ENCODE results near the gene ZNF253. TPM values are rescaled to one million over a fixed set of nuclear protein-coding genes. Genes with fewer than 3 reads are reported as not detected.
"Not testable (repeated sequence)": the region's sequence is repeated elsewhere in the genome, so short reads cannot be mapped to it uniquely, and the experiment has no call there.

Gene ZNF253
- total RNA-seq, 1 experiment from 2014 or later: not detected

DNA sequence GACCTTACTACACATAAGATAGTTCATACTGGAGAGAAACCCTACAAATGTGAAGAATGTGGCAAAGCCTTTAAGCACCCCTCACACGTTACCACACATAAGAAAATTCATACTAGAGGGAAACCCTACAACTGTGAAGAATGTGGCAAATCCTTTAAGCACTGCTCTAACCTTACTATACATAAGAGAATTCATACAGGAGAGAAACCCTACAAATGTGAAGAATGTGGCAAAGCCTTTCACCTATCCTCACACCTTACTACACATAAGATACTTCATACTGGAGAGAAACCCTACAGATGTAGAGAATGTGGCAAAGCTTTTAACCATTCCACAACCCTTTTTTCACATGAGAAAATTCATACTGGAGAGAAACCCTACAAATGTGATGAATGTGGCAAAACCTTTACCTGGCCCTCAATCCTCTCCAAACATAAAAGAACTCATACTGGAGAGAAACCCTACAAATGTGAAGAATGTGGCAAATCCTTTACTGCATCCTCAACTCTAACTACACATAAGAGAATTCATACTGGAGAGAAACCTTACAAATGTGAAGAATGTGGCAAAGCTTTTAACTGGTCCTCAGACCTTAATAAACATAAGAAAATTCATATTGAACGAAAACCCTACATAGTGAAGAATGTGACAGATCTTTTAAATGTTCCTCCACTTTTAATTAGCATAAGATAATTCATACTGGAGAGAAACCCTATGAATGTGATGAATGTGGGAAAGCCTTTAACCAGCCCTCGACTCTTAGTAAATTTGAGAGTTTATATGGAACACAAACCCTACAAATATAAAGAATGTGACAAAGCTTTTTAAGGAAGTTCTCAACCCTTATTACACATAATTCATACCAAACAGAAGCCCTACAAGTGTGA is 26.6 kb downstream of the ZNF253 start:
- DNase-seq (ENCODE audit: low read depth): not testable (repeated sequence)

DNA sequence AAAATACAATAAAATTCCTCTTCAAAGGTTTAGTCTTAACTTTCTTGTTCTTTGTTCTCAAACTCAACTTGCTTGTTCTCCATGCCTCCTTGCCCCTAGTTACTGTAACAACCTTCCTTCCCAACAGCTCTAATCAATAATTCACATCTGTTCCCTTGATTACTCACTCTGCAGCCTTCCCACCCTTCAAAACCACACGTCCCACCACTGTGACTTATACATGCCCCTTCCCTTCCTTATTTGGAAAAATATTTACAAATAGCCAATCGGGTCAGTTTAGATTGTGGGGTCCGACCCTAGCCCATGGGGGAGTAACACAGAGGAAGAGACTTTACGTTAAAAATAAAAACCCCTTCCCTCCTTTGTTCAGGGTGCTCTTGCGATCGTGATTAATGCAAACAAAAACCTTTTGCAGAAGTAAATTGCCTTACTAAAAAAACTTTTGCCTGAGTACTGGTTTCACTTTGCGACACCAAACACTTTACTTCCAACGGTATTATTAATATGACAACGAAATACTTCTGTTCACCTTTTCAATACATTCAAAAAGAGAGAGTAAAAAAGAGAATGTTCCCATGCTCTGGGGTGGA is 34.6 kb downstream of the ZNF253 start:
- no peak for DNase-seq (ENCODE audit: low read depth)

DNA sequence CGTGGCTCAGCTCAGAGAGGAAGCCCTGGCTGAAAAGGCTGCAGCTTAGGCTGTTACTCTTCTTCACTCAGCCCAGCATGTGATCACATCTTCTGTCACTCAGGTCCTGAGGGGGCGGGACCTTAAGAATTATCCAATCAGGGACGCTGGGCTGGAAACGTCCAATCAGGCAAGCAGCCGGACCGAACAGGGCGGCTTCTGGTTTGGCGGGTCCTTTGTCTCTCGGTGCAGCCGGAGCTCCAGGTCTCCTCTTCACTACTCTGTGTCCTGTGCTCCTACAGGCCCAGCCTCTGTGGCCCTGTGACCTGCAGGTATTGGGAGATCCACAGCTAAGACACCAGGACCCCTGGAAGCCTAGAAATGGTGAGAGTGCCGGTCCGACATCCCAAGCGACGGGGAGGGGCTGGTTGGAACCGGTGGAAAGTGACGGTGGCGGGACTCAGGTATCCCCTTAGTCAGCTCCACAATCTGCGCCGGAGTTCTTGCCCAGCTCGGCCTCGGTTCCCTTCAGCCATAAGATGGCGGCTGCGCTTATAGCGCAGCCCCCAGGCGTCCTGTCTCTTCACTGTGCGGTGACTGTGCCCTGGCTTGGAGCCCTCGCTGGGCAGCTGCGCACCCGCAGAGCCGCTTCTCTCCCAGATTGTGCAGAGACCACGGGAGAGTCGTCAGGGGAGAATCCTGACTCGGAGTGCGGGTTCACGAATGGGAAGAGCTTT is 35.2 kb downstream of the ZNF253 start, which contains the start of gene ZNF93:
Gene ZNF93, plus strand, starts transcription at position 218 of the 716 bp plus-strand sequence. Its CDS starts 143 bp downstream, at position 361.
- peak; percentile 14 for DNase-seq (ENCODE audit: low read depth)

- DNase-seq (ENCODE audit: low read depth): not testable (repeated sequence)
Measured at GRCh38 chr19:19907551-19907950, 41.9 kb downstream of the ZNF253 start.

DNA sequence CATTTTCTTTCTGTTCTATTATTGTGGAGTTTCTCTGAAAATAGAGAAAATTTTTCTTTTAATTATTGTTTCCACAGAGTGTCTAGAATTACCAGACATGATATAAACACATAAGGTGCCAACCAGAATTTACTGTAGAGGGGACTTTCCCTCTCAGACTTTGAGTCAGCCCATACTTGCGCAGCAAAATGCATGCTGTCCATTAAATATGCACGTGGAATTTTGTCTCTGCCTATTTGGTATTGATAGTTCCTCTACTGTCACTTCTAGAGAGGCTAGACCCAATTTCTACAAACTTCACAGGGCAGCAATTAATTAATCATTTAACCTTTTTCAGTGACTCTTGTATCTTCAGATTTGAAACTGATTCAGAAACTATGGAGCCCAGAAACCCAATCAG is 44.0 kb downstream of the ZNF253 start:
- DNase-seq (ENCODE audit: low read depth): no peak

DNA sequence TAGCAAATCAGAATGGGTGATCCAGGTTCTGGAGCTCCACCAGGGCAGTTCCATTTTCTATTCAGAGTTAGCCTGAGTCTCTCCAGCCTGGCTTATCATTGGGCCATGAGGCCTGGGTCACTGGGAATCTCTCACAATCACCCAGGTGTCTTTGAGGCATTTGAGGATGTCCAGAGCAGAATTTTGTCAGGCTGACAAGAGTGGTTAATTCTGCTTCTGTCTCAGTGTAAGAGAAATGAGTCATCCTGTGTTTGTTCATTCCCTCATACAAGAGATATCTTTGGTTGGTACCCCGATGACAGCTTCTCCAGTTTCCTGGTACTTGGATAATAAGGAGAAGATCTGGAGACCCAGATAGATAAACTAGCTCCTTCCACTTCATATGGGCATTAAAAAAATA is 45.5 kb downstream of the ZNF253 start:
- no peak for DNase-seq (ENCODE audit: low read depth)

- no peak for DNase-seq (ENCODE audit: low read depth)
Measured at GRCh38 chr19:19914596-19914995, 48.9 kb downstream of the ZNF253 start.

- DNase-seq (ENCODE audit: low read depth): not testable (repeated sequence)
Measured at GRCh38 chr19:19930417-19930816, 64.7 kb downstream of the ZNF253 start.

DNA sequence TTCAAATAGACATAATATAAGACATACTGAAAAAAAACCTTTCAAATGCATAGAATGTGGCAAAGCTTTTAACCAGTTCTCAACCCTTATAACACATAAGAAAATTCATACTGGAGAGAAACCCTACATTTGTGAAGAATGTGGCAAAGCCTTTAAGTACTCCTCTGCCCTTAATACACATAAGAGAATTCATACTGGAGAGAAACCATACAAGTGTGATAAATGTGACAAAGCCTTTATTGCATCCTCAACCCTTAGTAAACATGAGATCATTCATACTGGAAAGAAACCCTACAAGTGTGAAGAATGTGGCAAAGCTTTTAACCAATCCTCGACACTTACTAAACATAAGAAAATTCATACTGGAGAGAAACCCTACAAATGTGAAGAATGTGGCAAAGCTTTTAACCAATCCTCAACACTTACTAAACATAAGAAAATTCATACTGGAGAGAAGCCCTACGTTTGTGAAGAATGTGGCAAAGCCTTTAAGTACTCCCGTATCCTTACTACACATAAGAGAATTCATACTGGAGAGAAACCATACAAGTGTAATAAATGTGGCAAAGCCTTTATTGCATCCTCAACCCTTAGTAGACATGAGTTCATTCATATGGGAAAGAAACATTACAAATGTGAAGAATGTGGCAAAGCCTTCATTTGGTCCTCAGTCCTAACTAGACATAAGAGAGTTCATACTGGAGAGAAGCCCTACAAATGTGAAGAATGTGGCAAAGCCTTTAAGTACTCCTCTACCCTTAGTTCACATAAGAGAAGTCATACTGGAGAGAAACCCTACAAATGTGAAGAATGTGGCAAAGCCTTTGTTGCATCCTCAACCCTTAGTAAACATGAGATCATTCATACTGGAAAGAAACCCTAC is 68.0 kb downstream of the ZNF253 start:
- not testable (repeated sequence) for DNase-seq (ENCODE audit: low read depth)

DNA sequence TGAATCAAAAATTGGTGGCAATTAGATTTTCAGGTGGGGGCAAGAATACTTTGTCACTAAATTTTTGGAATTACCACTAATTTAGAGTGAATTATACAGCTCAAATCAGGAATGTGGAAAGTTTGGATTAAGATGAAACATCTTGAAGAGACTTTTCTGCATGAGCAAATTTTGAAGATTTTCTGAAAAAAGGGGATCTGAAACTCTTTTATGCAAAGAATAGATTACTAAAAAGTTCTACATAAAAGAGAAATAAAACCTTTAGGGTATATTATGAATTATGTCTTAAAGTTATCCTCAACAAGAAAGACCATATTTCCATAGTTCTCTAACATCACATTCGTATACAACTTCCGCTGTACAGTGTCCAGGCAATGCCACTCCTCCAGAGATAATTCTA is 71.7 kb downstream of the ZNF253 start:
- DNase-seq (ENCODE audit: low read depth): no peak

- DNase-seq (ENCODE audit: low read depth): no peak
Measured at GRCh38 chr19:19938449-19938848, 72.8 kb downstream of the ZNF253 start.

- no peak for DNase-seq (ENCODE audit: low read depth)
Measured at GRCh38 chr19:19943848-19944582, 78.3 kb downstream of the ZNF253 start.

Other genes with a start within 250 kb of the ZNF253 start
- not detected in 2 replicates for gene PBX4, start 247.2 kb upstream of the ZNF253 start, total RNA-seq (2014; rRNA removed; shearing (Covaris generic))
- gene LPAR2, start 237.7 kb upstream of the ZNF253 start, total RNA-seq (2014; rRNA removed; shearing (Covaris generic)): 0.21 and 0.63 TPM in 2 replicates
- gene GMIP, start 222.2 kb upstream of the ZNF253 start, total RNA-seq (2014; rRNA removed; shearing (Covaris generic)): 3.0 and 3.6 TPM in 2 replicates
- 41.2 and 53.8 TPM in 2 replicates for gene ATP13A1, start 202.2 kb upstream of the ZNF253 start, total RNA-seq (2014; rRNA removed; shearing (Covaris generic))
- gene ZNF101, start 197.0 kb upstream of the ZNF253 start, total RNA-seq (2014; rRNA removed; shearing (Covaris generic)): 9.4 and 11.6 TPM in 2 replicates
- 0.74 and 1.8 TPM in 2 replicates for gene ZNF14, start 132.8 kb upstream of the ZNF253 start, total RNA-seq (2014; rRNA removed; shearing (Covaris generic))
- 1.8 and 2.0 TPM in 2 replicates for gene ZNF506, start 44.1 kb upstream of the ZNF253 start, total RNA-seq (2014; rRNA removed; shearing (Covaris generic))
- gene ZNF93, start 35.1 kb downstream of the ZNF253 start, total RNA-seq (2014; rRNA removed; shearing (Covaris generic)): 0.05 and 0.10 TPM in 2 replicates
- not detected in 2 replicates for gene ZNF682, start 173.6 kb downstream of the ZNF253 start, total RNA-seq (2014; rRNA removed; shearing (Covaris generic))
- not detected in 2 replicates for gene ZNF90, start 212.1 kb downstream of the ZNF253 start, total RNA-seq (2014; rRNA removed; shearing (Covaris generic))